GM19238 (cell line): Measurements from ENCODE around the gene DNAI2.
"Not testable (repeated sequence)": the region's sequence is repeated elsewhere in the genome, so short reads cannot be mapped to it uniquely, and the experiment has no call there.

Experiments
- DNase-seq: peaks from one replicate; pipeline ENCODE4 v3.0.0; 2011; ENCODE audit warnings: low spot score; ENCODE audit not compliant: insufficient read length

DNAI2 gene

DNA sequence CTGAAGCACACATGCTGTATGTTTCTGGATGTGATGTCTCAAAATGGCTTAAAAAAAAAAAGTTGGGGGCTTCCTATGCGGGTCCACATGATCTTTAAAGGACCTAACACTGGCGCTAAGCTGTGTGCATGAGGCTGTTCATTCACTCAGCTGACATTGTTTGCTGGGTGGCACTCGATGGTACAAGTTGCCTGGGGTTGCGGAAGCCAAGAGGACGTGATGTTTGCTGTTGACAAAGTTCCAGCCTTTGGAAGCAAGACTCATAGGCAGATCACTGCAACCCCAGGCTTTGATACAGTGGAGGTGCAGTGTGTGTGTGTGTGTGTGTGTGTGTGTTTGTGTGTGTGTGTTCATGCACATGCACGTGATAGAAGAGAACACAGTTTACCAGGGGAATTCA lies 29.5 kb upstream of the DNAI2 start:
- DNase-seq: no peak

DNA sequence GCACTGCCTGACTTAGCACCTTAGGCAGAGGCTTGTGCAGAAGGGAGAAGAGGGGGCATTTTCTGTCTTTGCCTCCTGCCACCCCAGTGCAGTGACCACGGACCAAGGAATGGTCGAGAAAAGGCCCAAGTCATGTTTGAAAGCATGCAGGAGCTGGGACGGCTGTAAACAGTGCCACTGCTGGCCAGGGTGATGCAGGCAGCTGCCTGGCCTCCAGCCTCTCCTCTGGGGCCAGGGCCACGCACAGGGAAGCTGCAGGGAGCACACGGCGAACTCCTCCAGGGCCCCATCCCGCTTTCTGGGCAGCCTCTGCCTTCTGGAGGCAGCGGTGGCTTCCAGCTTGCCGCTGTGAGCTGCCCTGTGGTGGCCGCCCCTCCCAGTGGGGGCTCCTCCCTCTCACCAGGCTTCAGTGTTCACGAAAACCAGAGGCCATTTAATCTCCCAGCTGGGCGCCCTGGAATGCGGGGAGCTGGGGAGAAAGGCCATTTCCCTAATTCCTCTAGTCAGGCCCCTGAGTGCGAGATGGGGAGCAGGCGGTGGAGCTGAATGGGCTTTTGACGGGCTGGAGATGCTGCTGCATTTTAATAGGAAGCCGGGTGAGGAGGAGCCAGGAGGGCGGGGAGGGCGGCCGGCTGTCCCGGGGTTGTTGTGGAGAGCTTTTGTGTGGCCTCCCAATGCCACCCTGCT lies 28.7 kb upstream of the DNAI2 start:
- DNase-seq: no peak

DNA sequence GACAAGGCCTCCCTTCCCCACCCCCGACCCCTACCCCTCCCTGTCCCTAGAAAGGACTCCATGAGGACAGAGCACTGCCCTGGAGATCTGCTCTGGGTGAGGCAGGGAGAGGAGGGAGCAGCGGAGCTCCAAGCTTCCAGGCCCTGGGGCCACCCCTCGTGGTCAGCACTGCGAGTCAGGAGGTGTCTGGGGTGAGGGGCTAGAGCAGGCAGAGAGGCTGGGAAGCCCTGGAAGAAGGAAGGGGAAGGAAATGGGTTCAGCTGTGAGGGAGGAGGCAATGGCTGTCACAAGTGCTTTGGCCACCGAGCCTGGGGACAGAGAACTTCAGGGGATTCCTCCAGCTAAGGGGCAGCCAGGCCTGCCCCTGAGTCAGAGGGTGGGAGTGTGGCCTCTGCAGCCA lies 28.2 kb upstream of the DNAI2 start:
- no peak for DNase-seq

DNA sequence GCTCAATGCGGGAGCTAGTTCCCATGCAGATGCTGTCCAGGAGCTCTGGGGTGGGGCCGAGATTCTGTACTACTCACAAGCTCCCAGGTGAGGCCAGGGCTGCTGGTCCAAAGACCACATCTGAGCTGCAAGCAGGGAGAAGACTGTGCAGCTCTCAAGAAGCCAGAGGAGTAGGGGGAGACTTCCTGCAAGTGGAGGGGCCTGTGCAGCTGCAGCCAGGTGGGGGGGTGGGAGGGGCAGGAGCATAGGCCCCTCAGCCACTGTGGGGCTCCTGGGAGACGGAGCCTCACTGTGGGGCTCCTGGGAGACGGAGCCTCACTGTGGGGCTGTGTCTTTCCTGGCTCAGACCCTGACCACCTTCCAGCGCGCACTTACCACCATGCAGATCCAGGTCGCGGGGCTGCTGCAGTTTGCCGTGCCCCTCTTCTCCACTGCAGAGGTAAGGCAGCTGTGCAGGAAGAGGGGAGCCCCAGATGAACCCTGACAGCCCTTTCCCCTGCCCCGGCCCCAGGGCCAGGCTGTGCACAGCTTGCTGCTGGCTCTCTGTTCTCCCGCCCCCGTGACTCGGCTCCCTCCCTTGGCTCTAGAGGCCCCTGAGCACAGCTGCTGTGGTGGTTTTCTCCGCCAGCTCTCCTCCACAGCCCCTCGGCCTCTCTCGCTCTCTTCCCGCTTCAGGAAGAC lies 24.3 kb upstream of the DNAI2 start:
- no peak for DNase-seq

DNA sequence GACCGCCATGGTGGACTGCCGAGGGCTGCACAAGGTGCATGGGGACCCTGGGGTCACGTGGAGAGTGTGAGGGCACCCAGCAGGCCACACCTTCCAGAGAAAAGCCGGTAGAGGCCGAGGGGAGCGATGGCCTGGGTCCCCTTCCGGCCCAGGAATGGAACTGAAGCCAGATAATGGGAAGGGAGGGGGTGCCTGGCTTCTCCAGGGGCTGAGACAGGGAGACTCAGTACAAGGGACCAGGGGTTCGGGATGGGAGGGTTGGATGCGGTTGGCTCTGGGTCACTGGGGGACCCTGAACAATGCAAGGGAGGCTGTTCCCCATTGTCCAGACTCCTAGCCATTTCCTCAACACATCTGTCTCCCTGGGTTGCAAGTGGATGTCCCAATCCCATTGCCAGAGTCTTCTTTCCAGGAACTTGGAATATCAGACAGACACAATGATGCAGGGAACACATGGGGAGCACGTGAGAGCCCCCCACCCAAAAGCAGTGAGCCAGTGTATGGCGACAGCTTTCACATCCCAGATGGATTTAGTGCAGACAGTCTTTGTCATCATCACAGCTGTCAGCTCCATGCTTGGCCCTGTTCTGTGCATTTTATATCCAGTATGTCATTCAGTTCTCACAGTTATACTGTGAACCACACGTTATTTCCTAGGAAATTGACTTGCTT lies 23.6 kb upstream of the DNAI2 start:
- no peak for DNase-seq

DNA sequence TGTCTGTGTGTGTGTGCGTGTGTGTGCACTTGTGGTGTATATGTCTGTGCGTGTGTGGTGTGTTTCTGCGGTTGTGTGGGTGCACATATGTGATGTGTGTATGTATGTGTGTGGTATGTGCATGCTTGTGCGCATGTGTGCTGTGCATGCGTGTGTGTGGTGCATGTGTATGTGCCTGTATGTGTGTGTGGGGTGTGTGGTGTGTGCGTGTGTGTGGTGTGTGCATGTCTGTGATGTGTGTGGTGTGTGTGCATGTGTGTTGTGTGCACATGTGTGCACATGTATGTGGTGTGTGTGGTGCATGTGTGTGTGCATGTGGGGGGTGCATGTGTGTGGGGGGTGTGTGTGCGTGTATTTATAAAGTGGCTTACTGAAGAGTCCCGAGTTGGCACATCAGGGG lies 23.0 kb upstream of the DNAI2 start:
- DNase-seq: no peak

DNA sequence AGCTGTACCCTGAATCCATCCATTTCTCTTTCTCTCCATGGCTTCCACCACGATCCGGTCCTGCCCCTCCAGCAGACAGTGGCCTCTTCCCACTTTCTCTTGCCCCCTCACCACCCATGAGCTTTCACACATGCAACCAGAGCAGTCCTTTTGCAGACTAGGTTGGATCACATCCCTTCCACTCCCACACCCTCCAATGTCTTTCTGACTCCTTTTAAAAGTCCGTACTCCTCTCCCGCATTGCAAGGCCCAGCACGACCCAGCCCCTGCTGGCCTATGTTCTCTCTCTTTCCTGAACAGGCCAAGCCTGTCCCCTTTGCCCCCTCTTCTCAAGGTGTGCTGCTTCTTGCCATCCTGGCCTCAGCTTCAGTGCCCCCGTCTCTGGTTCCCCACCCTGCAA lies 22.5 kb upstream of the DNAI2 start:
- no peak for DNase-seq

DNA sequence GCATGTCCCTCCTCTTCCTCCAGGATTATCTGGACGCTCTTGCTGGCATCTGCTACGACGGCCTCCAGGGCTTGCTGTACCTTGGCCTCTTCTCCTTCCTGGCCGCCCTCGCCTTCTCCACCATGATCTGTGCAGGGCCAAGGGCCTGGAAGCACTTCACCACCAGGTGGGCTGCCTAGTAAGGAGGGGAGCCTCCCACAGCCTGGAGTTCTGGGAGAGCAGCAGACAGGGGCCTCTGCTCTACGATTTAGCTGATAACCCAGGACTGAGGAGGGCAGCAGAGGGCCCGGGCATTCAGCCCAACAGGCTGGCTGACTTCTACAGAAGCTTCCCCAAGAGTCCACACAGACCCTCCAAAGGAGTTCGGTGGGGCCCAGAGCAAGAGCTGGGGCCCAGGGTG lies 21.8 kb upstream of the DNAI2 start:
- DNase-seq: no peak

DNA sequence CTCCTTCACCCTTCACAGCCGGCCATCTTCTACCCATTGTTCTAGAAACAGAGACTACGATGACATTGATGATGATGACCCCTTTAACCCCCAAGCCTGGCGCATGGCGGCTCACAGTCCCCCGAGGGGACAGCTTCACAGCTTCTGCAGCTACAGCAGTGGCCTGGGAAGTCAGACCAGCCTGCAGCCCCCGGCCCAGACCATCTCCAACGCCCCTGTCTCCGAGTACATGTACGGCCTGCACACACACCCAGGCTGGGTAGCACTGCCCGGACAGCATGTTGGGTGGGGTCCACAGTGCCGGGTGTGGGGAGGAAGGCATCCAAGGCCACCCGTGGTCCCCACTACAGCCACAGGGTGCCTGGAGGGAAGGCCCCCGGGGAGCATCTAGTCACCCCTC lies 21.0 kb upstream of the DNAI2 start:
- DNase-seq: no peak

DNA sequence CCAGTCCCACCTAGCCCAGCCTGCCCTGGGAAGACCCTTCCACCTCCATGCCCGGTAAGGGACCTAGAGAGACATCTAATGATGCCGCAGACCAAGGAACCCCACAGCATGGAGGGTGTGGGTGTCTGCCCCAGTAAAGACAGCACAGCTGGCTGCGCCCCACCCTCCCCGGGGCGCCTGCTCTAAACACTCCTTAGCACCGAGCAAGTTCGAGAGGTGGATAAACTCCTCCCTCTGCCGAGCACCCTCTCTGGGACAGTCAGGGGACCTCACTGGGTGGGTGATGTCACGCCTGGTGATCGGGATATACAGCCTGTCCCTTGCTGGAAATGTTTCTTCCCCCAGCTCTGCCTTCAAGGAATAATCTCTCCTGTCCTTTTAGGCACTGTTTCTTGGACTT lies 16.7 kb upstream of the DNAI2 start:
- no peak for DNase-seq

DNA sequence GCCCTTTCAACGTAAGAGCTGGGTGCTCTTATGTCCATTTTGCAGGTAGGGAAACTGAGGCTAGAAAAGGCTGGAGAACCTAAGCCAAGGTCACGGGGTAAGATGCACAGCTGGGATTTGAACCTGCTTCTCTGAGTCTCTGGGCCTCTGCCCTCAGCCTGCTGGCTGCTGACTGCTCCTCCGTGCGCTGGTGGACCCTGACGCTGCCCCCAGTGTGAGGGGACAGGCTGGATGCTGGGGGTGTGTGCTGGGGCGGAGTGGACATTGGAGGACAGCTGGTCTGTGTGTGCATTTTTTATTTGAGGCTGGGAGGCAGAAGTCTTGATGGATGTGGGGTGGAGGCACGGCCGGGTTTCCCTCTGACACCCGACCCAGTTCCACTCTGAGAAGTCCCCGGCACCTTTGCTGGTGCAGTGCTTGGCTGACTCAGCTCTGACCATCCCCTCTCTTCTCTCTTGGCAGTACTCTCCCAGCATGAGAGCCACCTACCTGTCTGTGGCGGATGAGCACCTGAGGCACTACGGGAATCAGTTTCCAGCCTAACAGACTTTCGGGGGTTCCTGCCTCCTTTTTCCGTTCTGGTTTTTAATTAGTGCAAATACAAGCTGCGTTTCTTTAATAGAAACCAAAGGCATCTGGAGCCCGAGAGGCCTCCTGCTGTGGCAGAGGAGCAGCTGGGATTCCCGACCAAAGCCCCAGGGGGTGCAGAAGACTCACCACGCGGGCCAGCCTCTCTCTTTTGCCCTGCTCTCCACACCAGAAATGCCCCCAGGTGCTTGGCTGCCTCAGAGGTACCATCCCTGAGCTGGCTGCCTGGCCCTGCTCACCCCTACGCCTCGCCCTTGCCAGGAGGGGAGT lies 14.1 kb upstream of the DNAI2 start:
- no peak for DNase-seq

DNA sequence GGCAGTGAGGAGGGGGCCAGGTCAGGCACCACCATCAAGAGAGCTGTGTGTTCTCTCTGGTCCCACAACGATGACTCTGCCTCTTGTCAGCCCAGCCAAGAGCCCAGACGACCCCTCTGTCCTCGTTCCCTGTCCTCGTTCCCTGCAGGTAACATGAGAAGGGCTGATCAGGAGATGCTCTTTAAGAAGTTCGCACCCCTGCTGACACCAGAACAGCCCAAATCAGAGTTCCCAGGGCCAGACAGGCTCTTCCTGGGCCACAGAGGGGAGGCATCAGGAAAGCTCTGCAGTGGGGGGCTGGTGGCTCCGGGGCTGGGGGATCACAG lies 13.5 kb upstream of the DNAI2 start:
- no peak for DNase-seq

DNA sequence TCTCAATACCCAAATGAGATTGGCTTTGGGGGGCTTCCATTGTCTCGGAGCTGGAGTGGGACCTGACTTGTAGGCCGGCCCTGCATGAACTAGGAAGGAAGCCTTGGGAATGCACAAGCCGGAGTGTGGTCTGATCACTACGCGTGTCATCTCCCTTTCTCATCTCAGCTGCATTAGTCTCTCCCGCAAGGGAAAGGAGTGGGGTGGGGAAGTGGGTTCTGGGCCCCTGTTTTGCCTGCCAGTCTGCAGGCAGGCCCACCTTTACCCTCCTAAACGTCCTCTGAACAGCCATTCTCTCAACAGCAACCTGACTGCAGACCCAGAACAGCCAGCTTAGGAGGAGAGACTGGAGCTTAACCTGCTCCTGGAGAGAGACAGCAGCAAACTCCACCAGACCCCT lies 11.4 kb upstream of the DNAI2 start:
- DNase-seq: no peak

DNA sequence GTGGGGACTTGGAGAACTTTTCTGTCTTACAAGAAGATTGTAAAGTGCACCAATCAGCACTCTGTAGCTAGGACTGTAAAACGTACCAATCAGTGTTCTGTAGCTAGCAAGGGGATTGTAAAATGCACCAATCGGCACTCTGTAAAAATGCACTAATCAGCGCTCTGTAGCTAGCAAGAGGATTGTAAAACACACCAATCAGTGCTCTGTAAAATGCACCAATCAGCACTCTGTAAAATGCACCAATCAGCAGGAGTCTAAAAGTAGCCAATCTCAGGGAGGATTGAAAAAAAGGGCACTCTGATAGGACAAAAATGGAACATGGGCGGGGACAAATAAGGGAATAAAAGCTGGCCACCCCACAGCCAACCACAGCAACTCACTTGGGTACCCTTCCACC lies 7.0 kb upstream of the DNAI2 start:
- not testable (repeated sequence) for DNase-seq

DNA sequence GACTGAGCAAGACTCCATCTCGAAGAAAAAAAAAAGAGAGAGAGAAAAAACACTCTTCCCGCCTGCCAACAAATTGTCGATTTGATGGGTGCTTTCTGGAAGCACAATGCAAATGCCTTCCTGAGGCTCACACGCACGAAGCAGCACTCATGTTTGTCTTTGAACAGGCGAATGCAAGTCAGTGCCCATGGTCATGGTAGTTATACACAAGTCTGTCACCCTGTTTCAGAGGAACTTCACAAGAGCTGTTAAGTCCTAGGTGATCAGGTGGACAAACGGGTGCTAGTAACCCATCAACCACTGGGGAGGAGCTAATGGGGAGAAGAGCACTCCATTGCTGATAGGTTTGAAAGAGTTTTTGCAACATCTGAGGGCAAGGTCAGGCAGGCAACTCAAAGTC lies 6.5 kb upstream of the DNAI2 start:
- DNase-seq: no peak

DNA sequence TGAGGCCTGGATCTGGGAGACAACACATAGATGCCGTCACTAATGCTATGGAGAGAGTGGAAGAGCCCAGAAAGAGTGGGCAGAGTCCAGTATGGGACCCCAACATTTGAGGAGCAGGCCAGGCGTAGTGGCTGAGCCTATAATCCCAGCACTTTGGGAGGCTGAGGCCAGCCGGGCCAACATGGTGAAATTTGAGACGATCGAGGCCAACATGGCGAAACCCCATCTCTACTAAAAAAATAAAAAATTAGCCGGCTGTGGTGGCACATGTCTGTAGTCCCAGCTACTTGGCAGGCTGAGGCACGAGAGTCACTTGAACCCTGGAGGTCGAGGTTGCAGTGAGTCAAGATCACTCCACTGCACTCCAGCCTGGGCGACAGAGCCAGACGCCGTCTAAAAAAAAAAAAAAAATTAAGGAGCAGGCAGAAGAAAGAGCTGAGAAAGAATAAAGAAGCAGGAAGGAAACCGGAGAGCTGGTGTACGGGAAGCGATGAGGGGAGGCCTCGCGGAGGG lies 6.0 kb upstream of the DNAI2 start:
- no peak for DNase-seq

DNA sequence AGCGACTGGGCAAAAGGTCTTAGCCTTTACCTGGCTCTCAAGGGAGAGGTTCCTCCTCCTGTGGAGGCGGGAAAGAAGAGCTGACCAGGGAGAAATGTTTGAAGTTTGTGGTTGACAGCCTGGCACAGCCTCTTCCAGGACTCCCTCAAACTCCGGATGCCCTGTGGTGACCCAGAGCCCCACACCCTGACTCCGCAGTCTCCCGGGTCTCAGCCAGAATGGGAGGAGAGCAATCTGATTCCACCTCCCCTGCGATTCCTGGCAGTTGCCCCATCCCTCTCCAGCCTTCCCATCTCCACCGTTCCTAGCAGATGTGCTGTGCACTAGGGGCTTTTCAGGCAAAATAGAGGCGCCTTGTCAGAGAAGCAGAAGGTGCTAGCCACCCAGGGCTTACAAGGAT lies 5.5 kb upstream of the DNAI2 start:
- no peak for DNase-seq

DNA sequence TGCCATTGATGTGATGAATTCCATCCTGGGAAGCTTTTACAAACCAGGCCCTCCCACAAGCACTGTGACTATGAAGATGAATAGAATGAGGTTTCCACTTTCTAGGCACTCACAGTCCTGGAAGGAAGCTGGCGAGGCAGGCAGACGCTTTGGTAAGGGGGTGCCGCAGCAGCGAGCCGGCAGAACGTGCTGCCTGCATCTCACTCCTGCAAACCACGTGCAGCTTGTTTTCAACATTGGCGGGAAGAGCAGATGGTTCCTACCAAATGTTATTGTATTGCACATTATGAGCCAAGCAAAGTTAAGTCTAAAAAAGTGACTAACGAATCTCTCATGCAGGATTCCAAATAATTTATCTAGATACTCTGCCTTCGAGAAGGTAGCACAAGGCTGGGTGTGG lies 3.7 kb upstream of the DNAI2 start:
- DNase-seq: no peak

DNA sequence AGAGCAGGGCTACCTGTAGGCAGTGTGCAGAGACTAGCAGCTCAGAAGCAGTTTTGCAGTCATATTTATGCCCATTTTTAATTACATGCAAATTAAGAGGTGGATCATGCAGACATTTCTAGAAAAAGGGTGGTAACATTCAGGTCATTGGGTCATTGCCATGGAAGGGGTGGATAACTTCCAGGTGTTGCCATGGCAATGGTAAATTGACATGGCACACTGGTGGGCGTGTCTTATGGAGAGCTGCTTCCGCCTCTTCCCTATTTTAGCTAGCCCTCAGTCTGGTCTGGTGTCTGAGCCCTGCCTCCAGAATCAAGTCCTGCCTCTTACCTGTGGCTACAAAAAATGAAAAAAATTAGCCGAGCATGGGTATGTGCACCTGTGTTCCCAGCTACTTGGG lies 2.8 kb upstream of the DNAI2 start:
- no peak for DNase-seq

DNA sequence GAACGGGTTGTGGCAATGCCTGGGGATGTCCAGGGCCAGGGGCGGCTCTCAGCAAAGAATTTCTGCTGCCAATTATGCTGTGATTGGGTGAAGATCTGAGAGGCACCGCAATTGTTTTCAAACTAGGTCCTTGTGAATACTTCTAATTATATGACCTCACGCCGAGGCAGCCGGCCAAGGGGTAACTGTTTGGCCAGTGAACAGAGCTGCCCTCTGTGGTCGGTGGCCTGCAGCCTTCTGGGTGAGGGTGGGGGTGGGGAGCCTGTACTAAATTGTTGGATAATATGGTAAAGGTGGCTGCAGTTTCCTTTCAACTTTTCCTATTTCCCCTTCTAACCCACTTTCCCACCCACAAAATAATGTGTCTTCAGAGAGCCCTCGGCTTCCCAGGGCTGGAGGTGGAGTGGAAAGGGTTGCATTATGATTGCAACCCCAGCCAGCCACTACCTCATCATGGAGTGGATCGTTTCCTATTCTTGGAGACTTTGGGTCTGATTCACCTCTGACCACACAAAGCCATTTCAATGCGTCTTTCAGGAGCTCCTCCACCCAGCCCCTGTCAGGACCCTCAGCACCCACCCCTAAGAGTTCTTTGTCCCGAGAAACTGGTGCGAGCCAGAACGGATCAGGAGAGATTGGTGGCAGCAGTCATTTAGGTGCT lies 2.0 kb upstream of the DNAI2 start:
- no peak for DNase-seq

DNA sequence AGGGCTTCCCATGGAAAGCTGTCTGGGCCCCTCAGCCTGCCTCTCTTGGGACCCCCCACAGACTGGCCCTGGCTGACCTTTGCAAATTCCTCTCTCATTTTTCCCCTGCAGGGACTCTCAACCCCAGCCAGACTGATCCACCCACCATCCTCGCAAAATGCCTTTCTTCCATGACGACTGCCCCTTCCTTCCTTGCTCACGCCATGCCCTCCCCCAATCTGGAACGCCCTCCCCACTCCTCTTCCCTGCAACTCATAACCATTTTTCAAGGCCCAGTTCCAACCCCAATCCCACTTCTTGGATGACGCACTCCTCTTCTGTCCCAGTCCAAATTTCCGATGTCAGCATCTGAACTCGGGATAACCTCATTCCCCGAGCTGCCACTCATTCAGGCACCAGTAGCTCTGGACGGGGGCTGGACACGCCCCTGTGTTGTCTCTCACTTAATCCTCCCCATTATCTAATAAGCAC lies 1.3 kb upstream of the DNAI2 start:
- DNase-seq: no peak
